HUES48 (cell line): ENCODE measurements around the gene SMPD1.

Experiments used
- H3K27ac ChIP-seq: one replicate; pipeline ENCODE4 v1.7.0; 2013; ENCODE audit warnings: low read depth, low read length, inconsistent platforms
- H3K27me3 ChIP-seq: 2 replicates; pipeline ENCODE4 v1.6.1; 2013; ENCODE audit warnings: mild to moderate bottlenecking, low read length; ENCODE audit not compliant: control insufficient read depth, insufficient read depth
- H3K36me3 ChIP-seq: 2 replicates; pipeline ENCODE4 v1.6.1; 2013; ENCODE audit warnings: low read length; ENCODE audit not compliant: control insufficient read depth, insufficient read depth
- H3K4me1 ChIP-seq: 2 replicates; pipeline ENCODE4 v1.6.1; 2013; ENCODE audit warnings: mild to moderate bottlenecking, low read length; ENCODE audit not compliant: control insufficient read depth, insufficient read depth
- H3K4me3 ChIP-seq: 2 replicates; pipeline ENCODE4 v1.5.1; 2013; ENCODE audit warnings: mild to moderate bottlenecking, low read depth, low read length
- H3K9ac ChIP-seq: 2 replicates; pipeline ENCODE4 v1.6.1; 2013; ENCODE audit warnings: mild to moderate bottlenecking, low read depth, low read length, moderate library complexity
- H3K9me3 ChIP-seq: 2 replicates; pipeline ENCODE4 v1.6.1; 2013; ENCODE audit warnings: low read length; ENCODE audit not compliant: control insufficient read depth, insufficient read depth

The SMPD1 gene

DNA sequence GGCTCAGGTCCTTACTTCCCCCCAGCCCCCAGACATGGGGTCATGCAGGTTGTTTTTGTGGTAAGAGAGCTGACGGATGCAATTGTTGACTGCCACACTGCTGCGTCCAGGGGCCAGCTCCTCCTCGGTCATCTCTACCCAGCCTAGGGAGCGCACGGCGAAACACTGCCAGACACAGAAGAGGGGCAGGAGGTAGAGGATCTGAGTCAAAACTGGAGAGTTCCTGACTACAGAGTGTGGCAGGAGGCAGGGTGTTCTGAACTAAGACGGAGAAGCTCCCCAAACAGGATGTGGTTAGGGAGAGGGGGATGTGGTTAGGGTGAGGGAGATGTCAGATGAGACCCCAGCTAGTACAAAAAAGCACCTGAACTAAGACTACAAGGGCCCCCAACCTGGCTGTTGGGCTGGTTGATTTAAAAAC is 12.3 kb downstream of the SMPD1 start:
- Histone ChIP-seq H3K36me3 (0 out of 2 replicates have a peak, but pooled peaks cover 4% of the 10 kb centered on the region), H3K27me3 (no peaks in the 10 kb centered on the region), H3K9ac (no peak overlapping the region), H3K27ac (no peak overlapping the region), H3K4me1 (peaks cover 11% of the 10 kb centered on the region; the same call in 1 of the 2 replicates), H3K4me3 (no peak overlapping the region), H3K9me3 (no peaks in the 10 kb centered on the region)

GRCh38 chr11:6403539-6403938 is 13.3 kb downstream of the SMPD1 start:
- H3K4me1 ChIP-seq, result peaks cover 11% of the 10 kb centered on the region; the same call in 1 of the 2 replicates

GRCh38 chr11:6404342-6405051 is 14.2 kb downstream of the SMPD1 start:
- H3K4me3 ChIP-seq, result no peak overlapping the region
- H3K27ac ChIP-seq, result peak overlapping the region; percentile 31
- H3K36me3 ChIP-seq, result peaks cover 4% of the 10 kb centered on the region; the same call in 1 of the 2 replicates
- peaks cover 11% of the 10 kb centered on the region; the same call in 1 of the 2 replicates for H3K4me1 ChIP-seq
- H3K27me3 ChIP-seq, result no peaks in the 10 kb centered on the region
- no peaks in the 10 kb centered on the region for H3K9me3 ChIP-seq
- no peak overlapping the region for H3K9ac ChIP-seq

More at GRCh38 chr11:6403539-6403938, 13.3 kb downstream of the SMPD1 start:
- H3K27ac ChIP-seq, result no peak overlapping the region
- H3K27me3 ChIP-seq, result no peaks in the 10 kb centered on the region
- H3K9ac ChIP-seq, result no peak overlapping the region
- 0 out of 2 replicates have a peak, but pooled peaks cover 4% of the 10 kb centered on the region for H3K36me3 ChIP-seq
- no peak overlapping the region for H3K4me3 ChIP-seq
- H3K9me3 ChIP-seq, result no peaks in the 10 kb centered on the region

DNA sequence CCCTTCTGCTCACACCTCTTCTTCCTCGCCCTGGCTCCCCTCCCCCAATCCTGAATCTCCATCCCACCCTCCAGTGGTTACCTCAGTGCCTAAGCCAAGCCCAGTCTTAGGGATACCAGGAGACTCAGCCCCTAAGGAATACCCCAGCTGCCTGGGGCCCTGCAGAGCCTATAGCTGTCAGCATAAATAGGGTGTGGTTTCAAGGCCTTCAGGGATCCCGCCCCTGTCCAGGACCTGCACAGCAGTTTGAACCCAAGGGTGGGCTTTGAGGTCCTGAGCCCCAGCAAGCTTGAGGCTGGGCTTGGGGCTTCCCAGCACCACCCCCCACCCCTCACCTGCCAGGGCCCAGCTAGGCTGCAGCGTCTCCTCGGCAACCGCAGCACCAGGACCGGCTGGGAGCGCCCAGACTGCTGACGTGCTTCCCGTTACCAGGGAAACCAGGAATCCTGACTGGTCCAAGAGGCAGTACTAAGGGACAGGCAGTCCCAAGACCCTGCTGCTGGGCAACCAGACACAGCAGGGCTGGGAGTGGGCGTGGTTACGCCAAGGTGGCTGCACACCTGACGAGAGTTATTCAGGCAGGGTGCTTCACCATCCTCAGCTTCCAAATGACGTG is 14.9 kb downstream of the SMPD1 start:
- peaks cover 11% of the 10 kb centered on the region; the same call in 1 of the 2 replicates for H3K4me1 ChIP-seq
- H3K36me3 ChIP-seq, result peaks cover 5% of the 10 kb centered on the region; the same call in 1 of the 2 replicates
- H3K9ac ChIP-seq, result no peak overlapping the region

DNA sequence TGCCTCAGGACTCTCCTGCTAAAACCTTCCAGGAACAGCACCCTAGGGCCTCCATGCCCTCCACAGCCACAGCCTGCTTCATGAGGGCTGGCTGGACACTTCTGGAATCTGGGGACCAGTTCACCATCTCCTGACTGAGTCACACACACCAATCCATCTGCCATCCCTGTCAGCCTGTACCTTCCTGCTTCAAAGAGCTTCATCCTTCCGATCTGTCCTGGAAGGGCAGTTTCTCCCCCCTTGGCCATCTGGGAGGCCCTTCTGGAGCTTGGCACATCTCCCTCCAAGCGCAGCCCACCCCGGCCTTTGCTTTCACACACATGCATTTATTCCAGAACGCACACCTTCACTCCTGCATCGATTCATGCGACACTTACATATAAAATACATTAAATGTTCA is 15.6 kb downstream of the SMPD1 start:
- no peaks in the 10 kb centered on the region for H3K9me3 ChIP-seq
- H3K4me1 ChIP-seq, result peaks cover 11% of the 10 kb centered on the region; the same call in 1 of the 2 replicates
- H3K27me3 ChIP-seq, result no peaks in the 10 kb centered on the region
- no peak overlapping the region for H3K4me3 ChIP-seq
- H3K27ac ChIP-seq, result no peak overlapping the region
- H3K36me3 ChIP-seq, result peaks cover 5% of the 10 kb centered on the region; the same call in 1 of the 2 replicates
- no peak overlapping the region for H3K9ac ChIP-seq

More for the DNA sequence above, 14.9 kb downstream of the SMPD1 start:
- Histone ChIP-seq H3K27me3 (no peaks in the 10 kb centered on the region), H3K4me3 (no peak overlapping the region), H3K9me3 (no peaks in the 10 kb centered on the region), H3K27ac (peak overlapping the region; percentile 31)

GRCh38 chr11:6406370-6406769 is 16.1 kb downstream of the SMPD1 start:
- no peaks in the 10 kb centered on the region for H3K9me3 ChIP-seq
- H3K27me3 ChIP-seq, result no peaks in the 10 kb centered on the region
- H3K27ac ChIP-seq, result no peak overlapping the region
- H3K36me3 ChIP-seq, result peaks cover 5% of the 10 kb centered on the region; the same call in 1 of the 2 replicates
- H3K4me1 ChIP-seq, result peaks cover 11% of the 10 kb centered on the region; the same call in 1 of the 2 replicates
- H3K9ac ChIP-seq, result no peak overlapping the region
- H3K4me3 ChIP-seq, result no peak overlapping the region

DNA sequence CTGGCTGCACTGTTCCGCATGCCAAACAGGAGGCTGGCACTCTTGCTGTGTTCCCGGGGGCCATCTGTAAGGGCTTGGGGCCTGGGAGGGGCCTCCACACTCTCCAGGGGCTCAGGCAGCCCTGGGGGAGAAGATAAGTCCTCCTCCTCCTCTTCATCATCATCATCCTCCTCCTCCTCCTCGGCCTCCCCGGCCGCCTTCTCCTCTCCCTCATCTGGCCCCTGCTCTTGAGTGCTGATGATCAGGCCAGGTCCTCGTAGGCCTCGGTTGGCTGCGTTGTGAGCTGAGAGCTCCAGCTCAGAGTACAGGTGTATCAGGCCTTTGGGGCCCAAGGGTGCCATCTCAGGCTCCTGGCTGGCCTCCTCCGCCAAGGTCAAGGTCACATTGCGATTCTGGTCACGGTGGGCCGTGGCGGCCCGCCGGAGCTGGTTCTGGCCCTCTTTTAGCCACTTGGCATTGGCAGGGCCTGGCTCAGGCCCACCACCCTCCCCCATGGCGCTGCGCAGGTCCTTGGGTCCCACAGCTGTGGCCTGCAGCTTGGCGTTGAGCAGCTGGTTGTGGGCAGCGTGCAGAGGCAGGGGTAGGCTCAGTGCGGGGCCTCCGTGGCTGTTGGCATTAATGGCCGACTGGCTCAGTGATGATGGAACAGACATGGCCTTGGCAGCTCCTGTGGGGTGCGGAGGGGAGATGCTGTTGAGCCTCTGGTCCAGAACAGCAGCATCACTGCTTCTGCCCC is 20.6 kb downstream of the SMPD1 start:
- H3K27me3 ChIP-seq, result no peaks in the 10 kb centered on the region
- no peak overlapping the region for H3K9ac ChIP-seq
- H3K4me3 ChIP-seq, result no peak overlapping the region
- H3K9me3 ChIP-seq, result no peaks in the 10 kb centered on the region
- H3K27ac ChIP-seq, result no peak overlapping the region
- peaks cover 5% of the 10 kb centered on the region; the same call in 1 of the 2 replicates for H3K36me3 ChIP-seq
- H3K4me1 ChIP-seq, result no peaks in the 10 kb centered on the region

DNA sequence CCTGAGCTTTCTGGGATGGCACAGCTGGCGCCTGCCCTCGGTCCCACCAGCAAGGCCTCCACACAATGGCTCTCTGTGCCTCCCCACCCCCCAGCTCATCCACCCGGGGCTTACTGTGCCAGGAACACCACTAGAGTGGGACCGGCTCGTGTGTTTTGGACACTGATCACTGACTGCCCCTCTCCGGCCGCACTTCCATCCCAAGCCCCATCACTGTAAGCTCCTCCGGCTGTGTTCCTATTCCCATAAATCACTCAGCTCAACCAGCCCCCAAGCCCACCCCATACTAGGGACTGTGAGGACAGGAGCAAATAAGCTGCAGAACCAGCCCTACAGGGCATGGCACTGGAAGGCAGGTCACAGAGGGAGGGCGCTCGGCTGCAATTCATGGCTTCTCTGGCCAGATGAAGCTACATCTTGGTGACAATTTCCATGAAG is 21.3 kb downstream of the SMPD1 start:
- Histone ChIP-seq H3K9me3 (no peaks in the 10 kb centered on the region), H3K9ac (no peak overlapping the region), H3K27ac (no peak overlapping the region), H3K4me1 (no peaks in the 10 kb centered on the region), H3K36me3 (peaks cover 5% of the 10 kb centered on the region; the same call in 1 of the 2 replicates), H3K4me3 (no peak overlapping the region), H3K27me3 (no peaks in the 10 kb centered on the region)

DNA sequence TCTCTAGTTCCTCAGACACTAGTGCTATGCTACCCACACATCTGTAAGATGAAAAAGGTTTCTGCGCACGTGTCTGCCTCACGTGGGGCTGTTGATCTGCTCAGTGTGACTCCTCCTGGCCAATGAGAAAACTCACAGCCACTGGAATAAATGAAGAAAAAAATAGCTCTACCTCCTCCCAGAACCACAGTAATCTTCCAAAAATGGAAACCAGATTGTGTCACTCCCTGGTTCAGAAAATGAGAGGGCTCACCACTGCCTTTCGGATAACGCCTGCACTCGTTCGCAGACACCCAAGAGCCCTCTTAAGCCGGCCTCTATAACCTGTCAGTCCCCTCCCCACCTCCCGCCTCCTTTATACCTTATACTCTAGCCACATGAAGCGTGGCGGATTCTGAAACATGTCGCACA is 23.5 kb downstream of the SMPD1 start:
- H3K4me1 ChIP-seq, result peaks cover 3% of the 10 kb centered on the region; the same call in 1 of the 2 replicates
- H3K36me3 ChIP-seq, result peaks cover 5% of the 10 kb centered on the region; the same call in 1 of the 2 replicates
- no peak overlapping the region for H3K9ac ChIP-seq
- H3K4me3 ChIP-seq, result no peak overlapping the region
- no peaks in the 10 kb centered on the region; the same call in 1 of the 2 replicates for H3K27me3 ChIP-seq
- no peak overlapping the region for H3K27ac ChIP-seq
- no peaks in the 10 kb centered on the region for H3K9me3 ChIP-seq

GRCh38 chr11:6414874-6415328 is 24.6 kb downstream of the SMPD1 start:
- Histone ChIP-seq H3K36me3 (peaks cover 5% of the 10 kb centered on the region; the same call in 1 of the 2 replicates), H3K4me3 (no peak overlapping the region), H3K9ac (no peak overlapping the region), H3K9me3 (no peaks in the 10 kb centered on the region), H3K4me1 (peaks cover 3% of the 10 kb centered on the region; the same call in 1 of the 2 replicates), H3K27ac (no peak overlapping the region), H3K27me3 (peaks cover 8% of the 10 kb centered on the region)
